GM19351 (cell line): Measurements from ENCODE around the gene SCD.

Experiments
- ATAC-seq: cut with Tn5 transposase; IDR thresholded peaks from one replicate; pipeline ENCODE4 v1.9.1; 2021; ENCODE audit warnings: mild to moderate bottlenecking, moderate library complexity; ENCODE audit not compliant: unreplicated experiment

The SCD gene

GRCh38 chr10:100391163-100392002 is 44.4 kb downstream of the SCD start:
- ATAC-seq: no peak

GRCh38 chr10:100392686-100393003 is 45.6 kb downstream of the SCD start:
- ATAC-seq: no peak

GRCh38 chr10:100395626-100396025 is 48.6 kb downstream of the SCD start:
- no peak for ATAC-seq

GRCh38 chr10:100396605-100397004 is 49.6 kb downstream of the SCD start:
- ATAC-seq: no peak

GRCh38 chr10:100401631-100402328 is 54.7 kb downstream of the SCD start:
- no peak for ATAC-seq

- no peak for ATAC-seq
Measured at GRCh38 chr10:100403734-100404133, 56.7 kb downstream of the SCD start.

GRCh38 chr10:100413173-100413572 is 66.1 kb downstream of the SCD start:
- no peak for ATAC-seq
